ENCODE results near the gene PRAMEF2.
"Not testable (repeated sequence)": the region's sequence is repeated elsewhere in the genome, so short reads cannot be mapped to it uniquely, and the experiment has no call there.

Gene PRAMEF2

GRCh38 chr1:12856786-12857185 lies at the start of gene PRAMEF2:
PRAMEF2 (plus strand) TSS chr1:12857086; CDS start chr1:12859010, 1,924 bp downstream.
- DNase-seq (ENCODE audit: low read depth) = not testable (repeated sequence)

- no peak for DNase-seq (ENCODE audit: low read depth)
Measured at GRCh38 chr1:12809933-12810332, 47.0 kb upstream of the PRAMEF2 start.

- DNase-seq (ENCODE audit: low read depth) = no peak
Measured at GRCh38 chr1:12810691-12811408, 46.0 kb upstream of the PRAMEF2 start.

GRCh38 chr1:12811409-12811784 lies 45.5 kb upstream of the PRAMEF2 start:
- DNase-seq (ENCODE audit: low read depth) = no peak

- not testable (repeated sequence) for DNase-seq (ENCODE audit: low read depth)
Measured at GRCh38 chr1:12819061-12819460, 37.8 kb upstream of the PRAMEF2 start.

- not testable (repeated sequence) for DNase-seq (ENCODE audit: low read depth)
Measured at GRCh38 chr1:12831310-12831709, 25.6 kb upstream of the PRAMEF2 start, which contains the start of gene PRAMEF11. PRAMEF11 (minus strand) TSS chr1:12831410; CDS start chr1:12828789, 2,621 bp downstream.

- DNase-seq (ENCODE audit: low read depth) = not testable (repeated sequence)
Measured at GRCh38 chr1:12833251-12833650, 23.6 kb upstream of the PRAMEF2 start.

GRCh38 chr1:12848620-12849019 lies 8.3 kb upstream of the PRAMEF2 start, which contains the start of gene HNRNPCL1:
HNRNPCL1 (minus strand) TSS chr1:12848720; CDS start chr1:12848289, 431 bp downstream.
- not testable (repeated sequence) for DNase-seq (ENCODE audit: low read depth)

GRCh38 chr1:12851779-12852178 lies 5.1 kb upstream of the PRAMEF2 start:
- DNase-seq (ENCODE audit: low read depth) = no peak

- DNase-seq (ENCODE audit: low read depth) = not testable (repeated sequence)
Measured at GRCh38 chr1:12863131-12863880, 6.4 kb downstream of the PRAMEF2 start.

- DNase-seq (ENCODE audit: low read depth) = not testable (repeated sequence)
Measured at GRCh38 chr1:12878453-12878852, 21.6 kb downstream of the PRAMEF2 start.

GRCh38 chr1:12886101-12886500 lies 29.2 kb downstream of the PRAMEF2 start, which contains the start of gene PRAMEF4:
PRAMEF4 (minus strand) TSS chr1:12886201; CDS start chr1:12883394, 2,807 bp downstream.
- not testable (repeated sequence) for DNase-seq (ENCODE audit: low read depth)

- DNase-seq (ENCODE audit: low read depth) = not testable (repeated sequence)
Measured at GRCh38 chr1:12898170-12898569, 41.3 kb downstream of the PRAMEF2 start, which contains the start of gene PRAMEF10. PRAMEF10 (minus strand) TSS chr1:12898270; CDS start chr1:12895847, 2,423 bp downstream.

GRCh38 chr1:12899186-12899585 lies 42.3 kb downstream of the PRAMEF2 start:
- DNase-seq (ENCODE audit: low read depth) = not testable (repeated sequence)

GRCh38 chr1:12903793-12904572 lies 47.1 kb downstream of the PRAMEF2 start:
- not testable (repeated sequence) for DNase-seq (ENCODE audit: low read depth)
